SHP77 (cell line): ENCODE measurements around the gene CYRIA.

Experiments used
- DNase-seq, 2 experiments: peaks; one replicate each; lab custom pipeline; 2025; lab: John Stamatoyannopoulos, UW

Gene CYRIA

DNA sequence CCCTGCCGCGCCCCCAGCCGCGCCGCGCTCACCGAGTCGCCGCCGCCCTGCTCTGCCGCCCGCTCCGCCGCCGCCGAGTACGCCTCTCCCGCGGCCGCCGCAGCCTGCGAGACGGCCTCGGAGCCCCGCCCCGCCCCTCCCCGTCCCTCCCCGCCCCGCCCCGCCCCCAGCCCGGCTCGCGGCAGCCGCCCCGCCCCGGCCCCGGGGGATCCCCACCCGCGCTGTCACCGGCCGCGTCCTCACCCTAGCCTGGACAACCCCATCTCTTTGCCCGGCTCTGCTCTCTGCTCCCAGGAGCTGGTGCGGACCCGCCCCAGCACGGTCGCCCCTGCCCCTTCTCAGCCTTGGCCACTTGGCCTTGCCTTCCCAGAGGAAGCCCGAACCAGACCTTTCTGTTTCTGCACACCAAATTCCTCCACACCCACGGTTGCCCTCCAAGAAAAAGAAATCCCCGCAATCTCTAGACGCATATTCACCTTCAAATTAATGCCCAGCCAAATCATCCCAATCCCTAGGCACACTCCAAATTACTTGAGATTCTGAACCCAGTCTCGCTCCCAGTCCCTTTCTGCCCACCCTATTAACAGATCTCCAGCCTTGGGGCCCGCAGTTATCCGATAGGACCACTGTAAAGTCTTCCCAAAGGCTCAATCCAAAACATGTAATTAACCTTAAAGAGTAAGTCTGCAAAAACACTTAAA lies at the start of gene CYRIA:
CYRIA (minus strand) TSS at position 87 of the 701 bp plus-strand sequence. CDS start 77,715 bp downstream, outside the sequence.
- DNase-seq = no peak

DNA sequence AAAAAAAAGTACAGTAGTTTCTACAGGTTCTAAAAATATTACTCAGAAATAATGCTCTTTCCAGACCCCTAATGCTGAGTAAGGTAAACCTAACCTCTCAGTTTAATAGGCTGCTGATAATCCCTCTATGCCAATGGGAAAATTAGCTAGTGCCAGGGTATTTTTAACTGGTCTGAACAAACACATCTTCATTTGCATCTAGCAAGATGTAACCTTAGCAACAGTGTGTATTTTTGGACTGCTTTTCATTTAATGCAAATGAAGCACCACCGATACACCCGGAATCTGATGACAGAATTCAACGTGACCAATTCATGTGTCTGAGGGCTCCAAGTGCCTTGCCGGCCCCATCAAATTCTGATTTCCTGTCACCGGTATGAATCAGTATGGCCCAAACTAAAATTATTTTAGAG lies 47.4 kb upstream of the CYRIA start:
- DNase-seq = no peak

DNA sequence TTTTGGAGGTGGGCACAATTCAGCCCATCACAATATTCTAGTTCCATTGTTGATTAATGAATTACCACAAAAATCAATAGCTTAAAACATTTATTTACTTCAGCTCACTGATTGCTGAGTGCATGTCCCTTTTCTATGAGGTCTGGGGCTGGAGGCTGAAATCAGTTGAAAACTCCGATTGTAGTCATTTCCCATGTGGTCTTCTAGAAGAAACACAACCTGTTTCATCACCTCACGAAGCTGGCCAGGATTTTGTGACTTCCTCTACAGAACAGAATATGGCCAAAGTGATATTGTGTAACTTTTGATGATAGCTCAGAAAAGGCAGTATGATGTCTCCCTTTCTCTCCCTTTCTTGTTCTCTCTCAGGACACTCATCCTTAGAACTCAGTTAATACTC lies 44.1 kb upstream of the CYRIA start:
- DNase-seq = no peak

DNA sequence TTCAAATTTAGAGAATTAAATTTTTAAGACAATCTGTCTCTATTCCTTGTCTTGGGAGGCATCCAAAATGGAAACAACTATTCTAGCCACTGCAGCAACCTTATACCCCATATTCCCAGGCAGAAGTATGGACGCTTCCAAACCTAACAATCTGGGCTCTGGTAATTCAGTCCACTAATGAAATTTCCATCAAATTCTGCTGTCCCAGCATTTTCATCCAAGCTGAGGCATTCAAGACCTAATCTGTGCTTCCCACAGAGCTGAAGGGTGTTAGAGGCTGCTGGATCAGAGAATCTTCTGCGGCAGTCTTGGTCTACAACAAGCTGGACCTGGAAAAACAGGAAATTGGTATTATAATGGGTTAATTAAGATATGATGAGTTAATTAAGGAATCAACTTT lies 42.5 kb upstream of the CYRIA start:
- DNase-seq = no peak

DNA sequence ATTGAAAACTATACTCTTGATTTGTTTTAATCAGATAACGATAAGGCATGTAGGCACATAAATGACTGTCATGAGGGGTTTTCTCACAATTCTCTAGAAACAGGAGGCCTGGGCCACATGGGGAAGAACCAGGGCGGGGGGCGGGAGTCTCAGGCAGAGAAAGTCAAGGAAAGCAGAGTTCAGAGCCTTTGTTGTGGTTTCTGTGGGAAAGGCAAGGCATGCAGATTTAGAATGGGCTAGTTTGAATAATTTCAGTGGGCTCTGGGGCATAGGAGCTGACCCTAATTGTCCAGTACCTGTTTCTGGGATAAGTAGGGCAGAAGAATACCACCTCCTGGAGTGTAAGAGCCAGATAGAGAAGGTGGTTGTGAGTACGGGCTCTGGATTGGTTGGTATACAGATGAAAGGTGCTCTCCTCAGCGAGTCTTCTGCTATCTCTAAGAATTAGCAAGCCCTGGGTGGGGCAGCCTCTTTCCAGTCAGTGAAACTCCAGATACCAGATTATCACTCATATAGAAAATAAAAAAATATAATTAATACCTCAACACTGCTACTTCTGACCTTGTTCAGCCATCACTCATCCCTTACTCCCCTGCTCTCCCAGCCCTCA lies 41.5 kb upstream of the CYRIA start:
- no peak for DNase-seq

DNA sequence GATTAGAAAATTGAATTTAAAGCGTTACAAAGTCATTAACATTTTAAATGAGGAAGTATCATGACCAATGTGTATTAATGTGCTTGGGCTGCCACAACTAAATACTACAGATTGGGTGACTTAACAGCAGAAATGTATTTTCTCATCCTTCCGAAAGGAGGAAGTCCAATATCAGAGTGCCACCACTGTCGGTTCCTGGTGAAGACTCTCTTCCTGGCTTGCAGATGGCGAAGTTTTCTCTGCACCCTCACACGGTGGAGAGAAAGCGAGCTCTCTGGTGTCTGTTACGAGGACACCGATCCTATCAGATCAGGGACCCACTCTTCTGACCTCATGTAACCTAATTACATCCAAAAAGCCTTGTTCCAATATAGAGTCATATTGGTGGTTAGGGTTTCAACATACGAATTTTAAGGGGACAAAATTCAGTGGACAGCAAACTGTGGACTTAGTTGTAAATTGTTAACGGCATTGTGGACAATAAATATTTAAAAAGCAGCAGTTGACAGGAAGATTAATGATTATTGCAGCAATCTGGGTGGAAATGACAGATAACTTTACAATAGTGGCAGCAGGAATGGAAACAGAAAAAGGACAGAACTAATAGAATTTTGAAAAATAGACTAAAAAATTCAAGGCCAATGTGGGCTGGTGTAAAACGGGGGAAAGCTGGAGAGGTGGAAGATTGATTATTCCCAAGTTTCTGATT lies 35.1 kb upstream of the CYRIA start:
- no peak for DNase-seq

DNA sequence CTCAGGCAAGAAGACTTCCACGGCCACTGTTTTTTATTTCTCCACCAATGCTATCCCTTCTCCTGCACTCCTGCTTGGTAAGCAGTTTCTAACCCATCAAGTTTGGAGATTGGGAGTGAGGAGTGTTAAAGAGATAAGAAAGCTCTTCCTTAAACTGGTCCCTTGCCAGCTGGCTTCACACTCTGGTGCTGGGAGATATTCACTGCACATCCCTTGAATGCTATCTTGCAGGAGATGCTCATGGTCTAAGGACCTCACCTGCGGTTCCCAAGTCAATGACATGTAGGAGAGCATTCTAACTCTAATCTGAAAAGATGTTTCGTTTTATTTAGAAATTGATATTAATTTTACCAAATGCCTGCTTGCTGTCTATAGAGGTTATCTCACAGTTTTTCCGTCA lies 28.2 kb upstream of the CYRIA start:
- DNase-seq = no peak

DNA sequence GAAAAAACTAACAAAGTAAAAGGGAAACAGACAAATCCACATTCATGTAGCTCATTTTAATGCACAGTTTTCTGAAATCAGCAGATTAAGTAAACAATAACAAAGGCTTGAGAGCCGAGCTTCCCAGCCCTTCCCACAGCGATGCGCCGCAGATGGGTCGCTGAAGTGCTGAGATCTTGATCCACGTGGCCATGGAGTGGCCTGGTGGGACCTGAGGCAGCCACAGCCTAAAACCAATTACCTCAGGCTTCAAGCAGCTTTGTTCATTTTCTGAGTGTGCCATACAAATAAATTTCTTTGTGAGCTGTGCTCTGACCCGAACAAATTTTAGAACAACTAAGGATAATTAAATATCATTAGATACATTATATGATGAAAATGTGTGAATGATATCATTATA lies 25.6 kb upstream of the CYRIA start:
- no peak for DNase-seq

DNA sequence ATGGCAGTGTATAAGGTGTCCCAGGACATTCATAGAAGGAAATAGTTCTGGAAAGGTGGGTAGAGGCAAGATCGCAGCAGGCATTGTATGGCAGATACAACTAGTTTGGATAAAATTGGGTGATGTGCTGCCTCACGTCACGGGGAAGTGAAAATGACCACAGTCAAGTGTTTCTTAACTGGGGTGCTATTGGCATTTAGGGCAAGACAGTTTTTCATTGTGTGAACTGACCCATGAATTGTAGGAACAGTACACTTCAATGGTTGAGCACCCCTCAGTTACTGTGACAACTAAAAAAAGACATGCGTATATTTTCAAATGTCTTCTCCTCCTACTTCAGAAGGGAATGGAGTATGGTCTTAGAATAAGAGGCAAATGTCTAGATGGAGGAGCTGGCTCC lies 22.3 kb upstream of the CYRIA start:
- no peak for DNase-seq

DNA sequence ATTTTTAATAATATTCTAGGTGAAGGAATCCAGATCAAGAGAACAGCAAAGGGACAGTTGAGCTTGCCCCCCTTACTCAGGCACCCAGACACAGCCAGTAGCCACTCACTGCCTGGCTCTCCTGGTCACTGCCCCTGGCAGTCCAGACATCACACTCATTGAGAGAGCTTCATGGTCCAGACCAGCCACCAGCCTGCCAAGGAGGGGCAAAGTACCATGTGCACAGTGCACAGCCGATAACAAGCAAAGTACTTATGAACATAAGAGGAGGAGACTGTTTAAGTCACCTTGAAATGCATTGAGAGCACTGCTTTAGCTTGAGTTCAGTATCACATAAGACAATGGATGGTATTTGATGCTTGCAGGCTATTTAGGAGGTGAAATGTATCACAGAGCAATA lies 21.6 kb upstream of the CYRIA start:
- DNase-seq = no peak

DNA sequence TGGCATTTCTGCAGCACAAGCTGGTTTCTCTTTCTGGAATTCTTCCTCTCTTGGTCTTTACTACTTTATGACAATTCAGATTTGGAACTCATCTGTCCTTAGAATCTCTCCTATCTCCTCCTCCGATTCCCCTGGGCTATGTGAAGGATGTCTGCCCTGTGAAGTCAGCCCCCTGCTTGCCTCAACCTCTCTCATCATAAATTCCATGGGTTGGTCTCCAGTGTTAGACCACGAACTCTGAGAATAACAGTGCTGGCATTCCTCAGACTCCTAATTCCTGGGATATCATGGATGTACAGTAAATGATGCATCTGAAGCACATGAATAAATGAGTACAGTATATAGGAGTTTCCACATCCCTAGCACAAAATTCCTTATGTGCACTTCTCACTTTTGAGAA lies 21.0 kb upstream of the CYRIA start:
- no peak for DNase-seq

DNA sequence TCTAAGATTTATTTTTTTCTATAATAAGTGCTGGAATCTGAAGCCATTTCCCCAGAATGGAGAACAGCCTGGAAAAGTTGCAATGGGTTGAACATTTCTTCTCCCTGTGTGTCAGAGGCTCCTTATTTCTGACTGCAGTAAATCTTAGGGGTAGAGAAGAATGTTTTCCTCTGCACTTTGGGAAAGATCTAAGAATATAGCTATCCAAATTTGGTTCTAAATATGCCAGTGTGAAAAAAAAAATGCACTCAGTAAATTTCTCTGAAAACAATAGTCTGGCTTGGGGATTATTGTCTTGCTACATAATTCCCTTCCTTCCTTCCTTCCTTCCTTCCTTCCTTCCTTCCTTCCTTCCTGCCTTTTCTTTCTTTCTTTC lies 19.7 kb upstream of the CYRIA start:
- DNase-seq = no peak

DNA sequence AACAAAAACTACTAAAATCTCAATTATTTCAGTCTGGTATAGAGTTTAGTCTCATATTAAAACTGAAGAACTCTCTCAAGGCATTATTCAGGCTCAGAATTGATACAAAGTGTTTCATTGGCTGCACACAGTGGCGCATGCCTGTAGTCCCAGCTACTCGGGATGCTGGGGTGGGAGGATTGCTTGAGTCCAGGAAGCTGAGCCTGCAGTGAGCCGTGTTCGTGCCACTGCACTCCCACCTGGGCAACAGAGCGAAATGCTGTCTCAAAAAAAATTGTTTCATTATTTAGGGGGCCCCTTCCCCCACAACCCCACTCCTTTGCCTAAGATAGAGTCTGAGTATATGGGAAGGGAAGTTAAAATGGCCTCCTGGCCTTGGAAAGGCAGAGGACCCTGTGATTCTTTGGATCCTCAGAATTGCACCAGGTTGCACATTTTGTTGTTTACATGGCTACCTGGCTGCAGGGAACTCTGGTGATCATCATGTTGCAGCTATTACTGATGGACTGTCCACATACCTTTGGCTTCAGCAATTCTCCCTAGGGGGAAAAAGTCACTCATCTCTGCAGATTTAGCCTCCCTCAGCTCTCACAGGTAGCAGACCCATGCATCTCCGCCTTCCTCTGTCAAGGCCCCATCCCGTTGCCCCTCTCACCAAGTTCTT lies 19.2 kb upstream of the CYRIA start:
- no peak for DNase-seq

DNA sequence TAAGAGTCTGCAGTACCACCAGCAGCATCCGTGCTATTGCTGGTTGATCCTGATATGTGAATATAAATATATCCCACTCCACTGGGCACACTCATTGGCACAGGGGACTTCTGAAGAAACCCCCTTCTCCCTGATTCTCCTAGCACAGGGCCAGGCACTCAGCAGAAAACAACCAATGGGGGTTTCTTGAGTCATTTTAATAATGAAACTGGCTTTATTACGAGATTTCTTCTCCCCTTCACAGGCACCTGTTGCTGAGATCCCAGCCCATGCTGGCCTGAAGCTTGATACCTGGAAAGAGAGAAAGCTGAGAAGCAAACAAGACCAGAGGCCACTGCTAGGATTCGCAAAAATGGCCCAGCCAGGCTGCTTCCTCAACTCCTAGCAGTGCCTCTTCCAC lies 17.9 kb upstream of the CYRIA start:
- DNase-seq = no peak

DNA sequence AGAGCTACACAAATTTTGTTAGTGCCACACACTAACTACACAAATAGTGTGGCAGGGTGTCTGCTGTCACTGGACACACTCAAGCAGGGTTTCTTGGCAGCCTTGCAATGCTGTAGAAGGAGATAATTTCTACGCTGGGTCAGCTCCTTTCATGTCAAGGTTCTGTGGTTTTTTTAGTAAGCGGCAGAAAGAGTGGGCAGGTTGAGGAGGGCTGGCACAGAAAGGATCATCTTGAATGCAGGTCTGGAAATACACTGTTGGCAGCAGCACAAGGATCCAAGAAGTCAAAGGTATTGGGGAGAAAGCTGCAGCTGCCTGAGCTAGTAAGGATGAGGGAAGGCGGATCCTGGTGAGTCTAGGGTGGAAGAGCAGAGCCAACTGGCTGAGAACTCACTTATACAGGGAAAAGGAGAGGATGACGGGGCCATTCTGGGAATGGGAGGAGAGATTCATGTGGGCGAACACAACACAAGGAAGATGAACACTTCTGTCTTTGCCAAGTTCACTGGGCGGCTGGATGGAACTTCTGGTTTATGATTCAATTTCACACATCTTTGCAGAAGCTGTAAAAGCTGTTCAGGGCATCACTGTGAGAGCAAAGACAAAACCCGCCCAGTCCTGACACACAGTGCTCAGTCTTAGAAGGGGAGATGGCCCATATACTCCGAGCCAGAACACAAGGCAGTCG lies 16.9 kb upstream of the CYRIA start:
- no peak for DNase-seq

DNA sequence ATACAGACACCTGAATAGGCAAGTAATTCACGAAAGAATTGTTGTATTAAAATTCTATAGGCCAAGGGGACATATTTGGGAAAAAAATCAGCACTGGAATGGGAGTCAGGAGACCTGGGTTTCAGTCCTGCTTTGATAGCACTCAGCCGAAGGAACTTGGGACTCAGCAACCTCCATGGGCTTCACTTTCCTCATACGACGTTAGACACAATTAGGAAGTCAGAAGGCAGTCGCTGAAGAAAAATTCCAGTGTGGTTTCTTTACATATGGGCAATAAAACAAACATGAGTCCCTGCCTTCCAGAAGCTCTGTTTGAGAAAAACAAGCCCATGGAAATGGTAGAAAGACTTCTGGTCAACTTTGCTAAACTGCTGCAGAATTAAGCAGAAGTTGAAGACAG lies 15.1 kb upstream of the CYRIA start:
- DNase-seq = no peak

DNA sequence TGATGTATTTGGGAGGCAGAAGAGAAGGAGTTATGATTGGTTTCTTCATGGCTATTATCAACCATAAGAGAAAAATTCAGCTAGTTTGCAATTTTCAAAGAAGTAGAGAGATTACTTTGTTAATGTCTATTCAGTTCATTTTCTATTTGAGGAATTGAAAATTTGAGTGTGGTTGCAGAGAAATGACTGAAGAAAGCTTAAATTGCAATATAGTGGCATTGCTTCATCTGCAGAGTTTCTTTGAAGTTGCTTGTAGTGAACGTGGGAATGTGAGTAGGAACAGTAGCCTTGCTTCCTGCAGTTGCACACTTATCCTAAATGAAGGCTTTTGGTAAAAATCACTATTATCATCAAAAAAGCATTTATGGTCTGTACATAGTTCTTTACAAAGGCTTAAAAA lies 14.7 kb upstream of the CYRIA start:
- no peak for DNase-seq

DNA sequence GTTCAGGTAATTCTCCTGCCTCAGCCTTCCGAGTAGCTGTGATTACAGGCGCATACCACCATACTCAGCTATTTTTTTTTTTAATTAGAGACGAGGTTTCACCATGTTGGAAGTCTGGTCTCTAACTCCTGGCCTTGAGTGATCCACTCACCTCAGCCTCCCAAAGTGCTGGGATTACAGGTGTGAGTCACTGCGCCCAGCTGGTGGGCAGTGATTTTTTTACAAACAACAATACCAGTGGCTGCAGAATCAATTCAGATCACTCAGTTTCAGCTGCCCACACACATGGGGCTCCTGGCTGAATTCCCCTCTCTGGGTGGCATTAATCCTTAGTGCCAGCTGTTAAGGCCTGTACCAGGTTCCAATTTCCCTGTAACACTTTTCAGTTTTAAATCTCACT lies 13.3 kb upstream of the CYRIA start:
- no peak for DNase-seq

DNA sequence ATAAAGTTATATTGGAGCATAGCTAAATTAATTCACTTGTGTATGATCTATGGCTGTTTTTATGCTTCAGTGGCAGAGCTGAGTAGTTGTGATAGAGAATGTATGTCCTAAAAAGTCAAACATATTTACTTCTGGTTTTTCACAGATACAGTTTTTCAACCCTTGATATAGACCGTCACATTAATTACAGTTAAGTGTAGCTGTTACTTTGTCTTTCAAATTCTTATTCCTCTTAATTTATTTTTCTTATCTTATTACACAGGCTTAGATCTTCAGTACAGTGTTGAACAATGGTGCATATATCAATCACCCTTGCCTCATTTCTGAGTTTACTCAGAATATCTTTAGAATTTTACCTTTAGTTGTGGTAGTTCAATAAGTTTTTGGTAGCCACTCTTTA lies 12.2 kb upstream of the CYRIA start:
- DNase-seq = no peak

DNA sequence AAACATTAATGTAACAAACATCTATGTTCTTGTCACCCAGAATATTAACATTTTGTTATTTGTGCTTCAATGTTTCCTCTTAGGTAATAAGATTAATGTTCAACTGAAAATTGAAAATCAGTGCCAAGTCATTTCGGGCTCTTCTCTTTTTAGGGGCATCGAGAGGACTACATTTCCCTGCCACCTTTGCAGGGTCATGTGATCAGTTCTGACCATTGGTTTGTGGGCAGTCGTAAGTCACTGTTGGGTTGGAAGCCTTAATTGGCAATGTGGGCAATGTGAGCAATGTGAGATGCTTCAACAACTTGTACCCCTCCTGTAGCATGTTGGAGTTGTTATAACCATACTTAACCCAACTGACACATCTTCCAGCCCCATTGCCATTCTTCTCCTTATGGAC lies 10.1 kb upstream of the CYRIA start:
- DNase-seq = no peak

DNA sequence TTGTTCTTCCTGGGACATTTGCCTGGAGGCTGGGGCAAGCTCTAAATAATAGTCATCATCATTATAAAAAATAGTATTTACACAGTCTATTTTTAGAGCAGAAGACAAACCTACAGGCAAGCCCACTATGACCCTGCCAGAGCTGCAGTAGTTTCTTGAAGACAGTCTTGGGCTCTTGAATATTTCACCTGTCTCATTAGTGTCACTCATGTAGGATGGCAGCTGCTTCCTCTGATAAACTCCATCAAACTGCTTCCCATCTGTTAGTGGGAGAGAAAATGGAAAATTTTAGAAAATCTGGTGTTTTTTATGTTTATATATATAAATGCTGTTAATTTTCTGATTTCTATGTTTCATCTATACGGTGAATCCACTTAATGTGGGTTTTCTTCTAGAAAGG lies 8.5 kb upstream of the CYRIA start:
- DNase-seq = no peak

DNA sequence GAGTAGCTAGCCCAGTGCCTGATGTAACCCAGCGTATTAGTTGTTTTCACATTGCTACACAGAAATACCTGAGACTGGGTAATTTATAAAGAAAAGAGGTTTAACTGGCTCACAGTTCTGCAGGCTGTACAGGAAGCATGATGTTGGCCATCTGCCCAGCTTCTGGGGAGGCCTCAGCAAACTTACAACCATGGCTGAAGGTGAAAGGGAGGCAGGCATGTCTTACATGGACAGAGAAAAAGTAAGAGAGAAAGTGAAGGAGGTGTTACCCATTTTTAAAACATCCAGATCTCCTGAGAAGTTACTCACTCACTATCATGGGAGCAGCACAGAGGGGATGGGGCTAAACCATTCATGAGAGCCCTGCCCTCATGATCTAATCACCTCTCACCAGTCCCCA lies 6.1 kb upstream of the CYRIA start:
- DNase-seq = no peak
